K562 (cell line): ENCODE data around the gene CLCN6. TPM values are rescaled to one million over a fixed set of nuclear protein-coding genes. Genes with fewer than 3 reads are reported as not detected.

ENCODE experiments used
- CHD1 ChIP-seq: fragments of 200-600 bp; sonication (generic); IDR thresholded peaks from one replicate; pipeline ENCODE4 v1.6.1; 2012; ENCODE audit warnings: mild to moderate bottlenecking, moderate library complexity, low read length, inconsistent platforms
- CREBBP ChIP-seq: IDR thresholded peaks from one replicate; pipeline ENCODE4 v1.6.1; 2012; ENCODE audit warnings: low read depth, mild to moderate bottlenecking, control low read depth, inconsistent platforms, low read length
- DPF2 ChIP-seq: fragments of 450-650 bp; IDR thresholded peaks from 2 replicates; pipeline ENCODE4 v1.6.1; 2016
- ELF1 ChIP-seq: fragments of 200-800 bp; sonication (Bioruptor generic); IDR thresholded peaks from 2 replicates; pipeline ENCODE4 v1.6.1; 2016; ENCODE audit warnings: missing genetic modification characterization, missing compliant biosample characterization
- GATAD2B ChIP-seq: fragments of 450-650 bp; IDR thresholded peaks from 2 replicates; pipeline ENCODE4 v1.6.1; 2017; ENCODE audit warnings: mild to moderate bottlenecking, borderline replicate concordance
- RBM17 ChIP-seq: fragments of 200-400 bp; formaldehyde crosslinking; IDR thresholded peaks from 2 replicates; pipeline ENCODE4 v1.6.1; 2017; ENCODE audit warnings: low read depth, mild to moderate bottlenecking, low read length, borderline replicate concordance
- TCFL5 ChIP-seq: fragments of 250-450 bp; sonication (Bioruptor Pico); conservative IDR thresholded peaks from 2 replicates; pipeline ENCODE4 v1.6.1; 2021; ENCODE audit warnings: mild to moderate bottlenecking, moderate library complexity, matching md5 sums
- ZNF551 ChIP-seq: fragments of 250-450 bp; sonication (Bioruptor Pico); IDR thresholded peaks from 2 replicates; pipeline ENCODE4 v1.5.0; 2021; ENCODE audit warnings: mild to moderate bottlenecking, moderate library complexity
- polyA plus RNA-seq, 8 experiments: library from polyadenylated mRNA; depleted of rRNA in 4 of 8; stranded (reverse) in 5 of 8; unstranded in 3 of 8; fragments of >200 nt; fragmentation: Nextera tagmentation in 2 of 8; fragmentation: Illumina TruSeq in 1 of 8; extraction: Ambion mirVana in 2 of 8; extraction: Trizol in 1 of 8; gene quantifications; 2 replicates each; pipeline versions ENCODE4 v1.2.1 to v1.2.3, GENCODE V29; 2011 to 2014; ENCODE audit warnings: inconsistent platforms in 1 of 8, missing spikeins in 1 of 8
- total RNA-seq, 7 experiments: library from RNA; depleted of rRNA in 6 of 7; stranded (reverse); fragments of >200 nt in 6 of 7; fragmentation: Illumina TruSeq in 2 of 7; extraction: Trizol in 2 of 7; gene quantifications; 2 replicates each; pipeline versions ENCODE4 v1.2.1 to v1.2.3, GENCODE V29; 2011 to 2021; ENCODE audit warnings: low replicate concordance in 1 of 7
- TF ChIP-seq, protein P1 (sequence below): fragments of 250-450 bp; sonication (Bioruptor Pico); IDR thresholded peaks from 2 replicates; pipeline ENCODE4 v1.5.0; 2020; ENCODE audit warnings: mild to moderate bottlenecking
- TF ChIP-seq, protein P2 (sequence below): fragments of 250-450 bp; sonication (Bioruptor Pico); IDR thresholded peaks from 2 replicates; pipeline ENCODE4 v1.4.0; 2020; ENCODE audit warnings: borderline replicate concordance
- TF ChIP-seq, protein P3 (sequence below): fragments of 200-800 bp; sonication (Bioruptor generic); IDR thresholded peaks from 2 replicates; pipeline ENCODE4 v1.6.1; 2017; ENCODE audit warnings: missing genetic modification characterization, missing compliant biosample characterization
- TF ChIP-seq, protein P4 (sequence below): sonication (generic); formaldehyde crosslinking; IDR thresholded peaks from 2 replicates; pipeline ENCODE4 v1.8.0; 2022; ENCODE audit warnings: mild to moderate bottlenecking, missing genetic modification reagents, borderline replicate concordance
- TF ChIP-seq, protein P5 (sequence below): fragments of 200-800 bp; sonication (Bioruptor generic); IDR thresholded peaks from 2 replicates; pipeline ENCODE4 v1.6.1; 2016; ENCODE audit warnings: missing genetic modification characterization, missing compliant biosample characterization

The CLCN6 gene
- total and polyA plus RNA-seq, 9 of the 15 experiments (the other 6 are each of a cell fraction or from before 2014, with no cell fraction given), result 2.0 to 21.8 (median 13.6) TPM

DNA sequence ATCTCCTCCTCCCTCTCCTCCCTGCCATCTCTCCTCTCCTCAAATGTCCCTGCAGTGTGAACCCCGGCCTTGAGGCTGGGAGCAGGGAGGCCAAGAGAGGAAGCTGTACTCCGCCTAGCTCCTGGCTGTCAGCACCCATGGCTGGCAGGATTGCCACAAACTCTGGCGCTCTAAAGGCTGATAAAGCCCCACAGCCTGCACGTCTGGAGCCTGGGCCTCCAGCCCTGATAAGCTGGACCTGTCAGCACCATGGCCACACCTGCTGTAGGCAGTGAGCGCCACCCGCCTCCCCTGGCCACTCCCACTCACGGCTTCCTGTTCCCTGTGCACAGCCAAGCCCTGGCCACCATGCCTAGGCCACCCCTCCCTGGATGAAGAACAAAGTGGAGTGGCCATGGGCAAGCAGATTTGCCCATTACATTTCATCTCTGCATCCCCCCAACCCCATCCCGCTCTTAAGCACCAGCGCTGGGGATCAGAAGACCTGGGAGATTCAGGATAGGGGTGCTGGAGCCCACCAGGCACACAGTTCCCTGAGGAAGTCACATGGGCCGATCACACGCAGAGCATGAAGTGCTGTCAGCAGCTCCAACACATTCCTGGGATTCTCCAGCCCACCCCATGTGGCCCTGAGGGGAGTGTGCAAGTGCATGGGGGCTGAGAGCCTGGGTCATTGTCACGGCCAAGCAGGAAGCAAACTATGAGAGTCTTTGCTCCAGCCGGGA is 77.0 kb downstream of the CLCN6 start (continued):
- TF ChIP-seq, protein P1, sequence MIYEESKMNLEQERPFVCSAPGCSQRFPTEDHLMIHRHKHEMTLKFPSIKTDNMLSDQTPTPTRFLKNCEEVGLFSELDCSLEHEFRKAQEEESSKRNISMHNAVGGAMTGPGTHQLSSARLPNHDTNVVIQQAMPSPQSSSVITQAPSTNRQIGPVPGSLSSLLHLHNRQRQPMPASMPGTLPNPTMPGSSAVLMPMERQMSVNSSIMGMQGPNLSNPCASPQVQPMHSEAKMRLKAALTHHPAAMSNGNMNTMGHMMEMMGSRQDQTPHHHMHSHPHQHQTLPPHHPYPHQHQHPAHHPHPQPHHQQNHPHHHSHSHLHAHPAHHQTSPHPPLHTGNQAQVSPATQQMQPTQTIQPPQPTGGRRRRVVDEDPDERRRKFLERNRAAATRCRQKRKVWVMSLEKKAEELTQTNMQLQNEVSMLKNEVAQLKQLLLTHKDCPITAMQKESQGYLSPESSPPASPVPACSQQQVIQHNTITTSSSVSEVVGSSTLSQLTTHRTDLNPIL (CRISPR knock-in tag), result no peak
- TF ChIP-seq, protein P2, sequence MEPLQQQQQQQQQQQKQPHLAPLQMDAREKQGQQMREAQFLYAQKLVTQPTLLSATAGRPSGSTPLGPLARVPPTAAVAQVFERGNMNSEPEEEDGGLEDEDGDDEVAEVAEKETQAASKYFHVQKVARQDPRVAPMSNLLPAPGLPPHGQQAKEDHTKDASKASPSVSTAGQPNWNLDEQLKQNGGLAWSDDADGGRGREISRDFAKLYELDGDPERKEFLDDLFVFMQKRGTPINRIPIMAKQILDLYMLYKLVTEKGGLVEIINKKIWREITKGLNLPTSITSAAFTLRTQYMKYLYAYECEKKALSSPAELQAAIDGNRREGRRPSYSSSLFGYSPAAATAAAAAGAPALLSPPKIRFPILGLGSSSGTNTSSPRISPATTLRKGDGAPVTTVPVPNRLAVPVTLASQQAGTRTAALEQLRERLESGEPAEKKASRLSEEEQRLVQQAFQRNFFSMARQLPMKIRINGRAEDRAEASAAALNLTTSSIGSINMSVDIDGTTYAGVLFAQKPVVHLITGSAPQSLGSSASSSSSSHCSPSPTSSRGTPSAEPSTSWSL, result no peak; the same call in 1 of the 2 replicates
- TF ChIP-seq RBM17, result no peak
- peak; percentile 96 for TF ChIP-seq GATAD2B
- TF ChIP-seq TCFL5 (CRISPR knock-in tag), result no peak
- TF ChIP-seq CHD1, result no peak
- TF ChIP-seq DPF2, result peak; percentile 96
- TF ChIP-seq, protein P3, sequence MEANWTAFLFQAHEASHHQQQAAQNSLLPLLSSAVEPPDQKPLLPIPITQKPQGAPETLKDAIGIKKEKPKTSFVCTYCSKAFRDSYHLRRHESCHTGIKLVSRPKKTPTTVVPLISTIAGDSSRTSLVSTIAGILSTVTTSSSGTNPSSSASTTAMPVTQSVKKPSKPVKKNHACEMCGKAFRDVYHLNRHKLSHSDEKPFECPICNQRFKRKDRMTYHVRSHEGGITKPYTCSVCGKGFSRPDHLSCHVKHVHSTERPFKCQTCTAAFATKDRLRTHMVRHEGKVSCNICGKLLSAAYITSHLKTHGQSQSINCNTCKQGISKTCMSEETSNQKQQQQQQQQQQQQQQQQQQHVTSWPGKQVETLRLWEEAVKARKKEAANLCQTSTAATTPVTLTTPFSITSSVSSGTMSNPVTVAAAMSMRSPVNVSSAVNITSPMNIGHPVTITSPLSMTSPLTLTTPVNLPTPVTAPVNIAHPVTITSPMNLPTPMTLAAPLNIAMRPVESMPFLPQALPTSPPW (CRISPR knock-in tag), result peak; percentile 87
- TF ChIP-seq, protein P4, sequence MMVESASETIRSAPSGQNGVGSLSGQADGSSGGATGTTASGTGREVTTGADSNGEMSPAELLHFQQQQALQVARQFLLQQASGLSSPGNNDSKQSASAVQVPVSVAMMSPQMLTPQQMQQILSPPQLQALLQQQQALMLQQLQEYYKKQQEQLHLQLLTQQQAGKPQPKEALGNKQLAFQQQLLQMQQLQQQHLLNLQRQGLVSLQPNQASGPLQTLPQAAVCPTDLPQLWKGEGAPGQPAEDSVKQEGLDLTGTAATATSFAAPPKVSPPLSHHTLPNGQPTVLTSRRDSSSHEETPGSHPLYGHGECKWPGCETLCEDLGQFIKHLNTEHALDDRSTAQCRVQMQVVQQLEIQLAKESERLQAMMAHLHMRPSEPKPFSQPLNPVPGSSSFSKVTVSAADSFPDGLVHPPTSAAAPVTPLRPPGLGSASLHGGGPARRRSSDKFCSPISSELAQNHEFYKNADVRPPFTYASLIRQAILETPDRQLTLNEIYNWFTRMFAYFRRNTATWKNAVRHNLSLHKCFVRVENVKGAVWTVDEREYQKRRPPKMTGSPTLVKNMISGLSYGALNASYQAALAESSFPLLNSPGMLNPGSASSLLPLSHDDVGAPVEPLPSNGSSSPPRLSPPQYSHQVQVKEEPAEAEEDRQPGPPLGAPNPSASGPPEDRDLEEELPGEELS (CRISPR knock-in tag), result no peak
- TF ChIP-seq, protein P5, sequence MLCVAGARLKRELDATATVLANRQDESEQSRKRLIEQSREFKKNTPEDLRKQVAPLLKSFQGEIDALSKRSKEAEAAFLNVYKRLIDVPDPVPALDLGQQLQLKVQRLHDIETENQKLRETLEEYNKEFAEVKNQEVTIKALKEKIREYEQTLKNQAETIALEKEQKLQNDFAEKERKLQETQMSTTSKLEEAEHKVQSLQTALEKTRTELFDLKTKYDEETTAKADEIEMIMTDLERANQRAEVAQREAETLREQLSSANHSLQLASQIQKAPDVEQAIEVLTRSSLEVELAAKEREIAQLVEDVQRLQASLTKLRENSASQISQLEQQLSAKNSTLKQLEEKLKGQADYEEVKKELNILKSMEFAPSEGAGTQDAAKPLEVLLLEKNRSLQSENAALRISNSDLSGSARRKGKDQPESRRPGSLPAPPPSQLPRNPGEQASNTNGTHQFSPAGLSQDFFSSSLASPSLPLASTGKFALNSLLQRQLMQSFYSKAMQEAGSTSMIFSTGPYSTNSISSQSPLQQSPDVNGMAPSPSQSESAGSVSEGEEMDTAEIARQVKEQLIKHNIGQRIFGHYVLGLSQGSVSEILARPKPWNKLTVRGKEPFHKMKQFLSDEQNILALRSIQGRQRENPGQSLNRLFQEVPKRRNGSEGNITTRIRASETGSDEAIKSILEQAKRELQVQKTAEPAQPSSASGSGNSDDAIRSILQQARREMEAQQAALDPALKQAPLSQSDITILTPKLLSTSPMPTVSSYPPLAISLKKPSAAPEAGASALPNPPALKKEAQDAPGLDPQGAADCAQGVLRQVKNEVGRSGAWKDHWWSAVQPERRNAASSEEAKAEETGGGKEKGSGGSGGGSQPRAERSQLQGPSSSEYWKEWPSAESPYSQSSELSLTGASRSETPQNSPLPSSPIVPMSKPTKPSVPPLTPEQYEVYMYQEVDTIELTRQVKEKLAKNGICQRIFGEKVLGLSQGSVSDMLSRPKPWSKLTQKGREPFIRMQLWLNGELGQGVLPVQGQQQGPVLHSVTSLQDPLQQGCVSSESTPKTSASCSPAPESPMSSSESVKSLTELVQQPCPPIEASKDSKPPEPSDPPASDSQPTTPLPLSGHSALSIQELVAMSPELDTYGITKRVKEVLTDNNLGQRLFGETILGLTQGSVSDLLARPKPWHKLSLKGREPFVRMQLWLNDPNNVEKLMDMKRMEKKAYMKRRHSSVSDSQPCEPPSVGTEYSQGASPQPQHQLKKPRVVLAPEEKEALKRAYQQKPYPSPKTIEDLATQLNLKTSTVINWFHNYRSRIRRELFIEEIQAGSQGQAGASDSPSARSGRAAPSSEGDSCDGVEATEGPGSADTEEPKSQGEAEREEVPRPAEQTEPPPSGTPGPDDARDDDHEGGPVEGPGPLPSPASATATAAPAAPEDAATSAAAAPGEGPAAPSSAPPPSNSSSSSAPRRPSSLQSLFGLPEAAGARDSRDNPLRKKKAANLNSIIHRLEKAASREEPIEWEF (CRISPR knock-in tag), result peak; percentile 93
- TF ChIP-seq ZNF551 (CRISPR knock-in tag), result no peak
- TF ChIP-seq CREBBP, result no peak
- peak; percentile 69 for TF ChIP-seq ELF1 (tag)
